GM10248 (cell line): ENCODE data around the gene ZNF394.

ENCODE experiments used
- CTCF ChIA-PET: fragments of 300-600 bp; sonication (Branson Sonifier 250); formaldehyde crosslinking; extraction: SDS; loops from one replicate; lab custom pipeline; 2021; ENCODE audit warnings: antibody characterized with exemption; lab: Yijun Ruan, JAX
- POLR2A ChIA-PET: fragments of 350-650 bp; sonication (Branson Sonifier 250); formaldehyde crosslinking; extraction: SDS; loops from one replicate; lab custom pipeline; 2020; ENCODE audit warnings: antibody characterized with exemption; lab: Yijun Ruan, JAX
- DNase-seq: peaks from one replicate; pipeline ENCODE4 v3.0.0; 2012; ENCODE audit errors: extremely low spot score
- CTCF ChIP-seq: IDR thresholded peaks from 2 replicates; pipeline ENCODE4 v1.5.1; 2012; ENCODE audit warnings: mild to moderate bottlenecking, low read depth; ENCODE audit errors: extremely low read depth, missing control alignments, control extremely low read depth

Gene ZNF394

DNA sequence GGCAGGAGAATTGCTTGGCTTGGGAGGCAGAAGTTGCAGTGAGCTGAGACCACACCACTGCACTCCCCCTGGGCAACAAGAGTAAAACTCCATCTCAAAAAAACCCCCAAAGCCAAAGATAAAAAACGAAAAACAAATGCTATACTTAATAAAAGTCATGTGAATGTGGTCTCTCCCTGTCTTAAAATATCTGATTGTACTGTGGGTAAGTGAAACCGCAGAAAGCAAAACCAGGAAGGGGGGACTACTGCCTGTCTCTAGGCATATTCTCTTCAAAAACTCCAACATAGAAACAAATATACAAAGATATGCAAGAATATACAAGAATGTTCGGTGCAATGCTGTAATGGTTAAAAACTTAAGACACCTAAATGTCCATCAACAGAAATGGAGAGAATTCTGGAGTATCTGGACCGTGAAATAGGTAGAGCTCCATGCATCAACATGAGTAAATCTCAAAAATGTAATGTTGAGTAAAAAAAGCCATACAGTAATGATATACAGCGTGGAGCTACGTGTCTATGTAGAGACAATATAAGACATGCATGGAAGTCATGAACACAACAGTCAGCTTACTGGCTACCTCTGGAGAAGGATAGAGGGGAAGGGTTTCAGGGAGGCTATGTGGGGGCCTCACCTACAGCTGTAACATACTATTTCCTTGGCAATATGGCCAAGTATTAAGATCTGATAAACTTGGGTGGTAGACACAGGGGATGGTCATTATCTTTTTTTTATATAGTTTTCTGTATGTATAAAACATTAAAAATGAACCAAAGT lies 2.1 kb downstream of the ZNF394 start:
- no peak for DNase-seq
- TF ChIP-seq CTCF, result no peak
- POLR2A ChIA-PET, result interaction anchor here (0.7 kb wide), 1 partner anchor 1390 kb away, joined by 3 read pairs; no protein-coding TSS in a partner anchor
- CTCF ChIA-PET, result interaction anchor here (1.1 to 2.1 kb wide), 2 partner anchors 12 to 22 kb away, joined by 5 read pairs; no protein-coding TSS in a partner anchor

- ChIA-PET CTCF (no interaction called here), POLR2A (no interaction called here)
- no peak for TF ChIP-seq CTCF
- DNase-seq, result no peak
These were observed 6.3 kb downstream of the ZNF394 start for GRCh38 chr7:99493823-99494222.

- TF ChIP-seq CTCF, result no peak
- POLR2A ChIA-PET, result interaction anchor here (1.2 kb wide), 1 partner anchor 9 kb away, joined by 12 read pairs; the partner anchor contains the start of gene ZNF394
- CTCF ChIA-PET, result no interaction called here
- DNase-seq, result no peak
These were observed 9.2 kb downstream of the ZNF394 start for GRCh38 chr7:99490878-99491277.

- ChIA-PET POLR2A (interaction anchor here (0.7 kb wide), 1 partner anchor 429 kb away, joined by 4 read pairs; no protein-coding TSS in a partner anchor), CTCF (interaction anchor here (1.2 kb wide), 1 partner anchor 14 kb away, joined by 3 read pairs; no protein-coding TSS in a partner anchor)
- no peak for TF ChIP-seq CTCF
- DNase-seq, result no peak
These were observed 10.8 kb downstream of the ZNF394 start for GRCh38 chr7:99489235-99489634.

GRCh38 chr7:99485094-99485493 lies 15.0 kb downstream of the ZNF394 start:
- no peak for TF ChIP-seq CTCF
- ChIA-PET POLR2A (no interaction called here), CTCF (interaction anchor here (2.2 kb wide), 1 partner anchor 13 kb away, joined by 5 read pairs; no protein-coding TSS in a partner anchor)
- no peak for DNase-seq

- no peak for TF ChIP-seq CTCF
- no peak for DNase-seq
- POLR2A ChIA-PET, result no interaction called here
- CTCF ChIA-PET, result no interaction called here
These were observed 21.3 kb downstream of the ZNF394 start for GRCh38 chr7:99478464-99479440.
